Stimulated activated CD8-positive, alpha-beta memory T cell treated with anti-CD3 and anti-CD28 coated beads, Interleukin-7, amount 100 ng/mL, for 1 hour (primary cell): Measurements from ENCODE around the gene LRRC56.

Experiments
- DNase-seq, 2 donors: peaks; one replicate each; pipeline ENCODE4 v3.0.0-alpha.2; 2020; ENCODE audit warnings: low read depth in 2 of 2

The LRRC56 gene

DNA sequence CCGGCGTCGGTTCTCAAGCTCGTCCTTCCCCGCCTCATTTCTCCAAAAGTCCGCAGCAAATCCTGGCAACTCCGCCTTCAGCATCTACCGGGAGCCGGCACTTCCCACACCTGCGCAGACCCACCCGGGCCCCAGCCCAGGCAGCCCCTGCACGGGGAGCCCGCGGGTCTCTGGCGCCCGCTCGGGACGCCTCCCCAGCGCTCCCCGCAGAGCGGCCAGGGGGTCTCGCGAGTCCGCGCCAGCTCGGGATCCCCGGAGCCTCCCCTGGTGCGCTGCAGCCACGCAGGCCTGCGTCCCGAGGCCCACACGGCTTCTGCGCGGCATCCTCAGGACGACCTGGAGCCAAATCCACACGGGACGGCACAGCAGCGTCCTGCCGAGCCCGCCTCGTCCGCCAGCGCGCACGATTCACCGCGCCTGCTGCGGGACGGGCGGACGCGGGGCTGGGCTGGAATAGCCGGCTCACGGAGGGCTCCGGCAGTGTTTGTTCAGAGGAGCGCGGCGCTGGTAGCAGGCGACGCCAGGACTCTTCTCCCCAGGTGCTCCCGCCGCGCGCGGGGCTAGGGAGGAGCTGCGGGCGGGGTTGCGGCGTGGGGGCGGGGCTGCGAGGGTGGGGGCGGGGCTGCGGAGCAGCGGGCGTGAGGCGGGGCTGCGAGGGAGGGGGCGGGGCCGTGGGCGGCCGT is 38.1 kb downstream of the LRRC56 start:
- DNase-seq, result no peak

- DNase-seq, result peak; percentile 86 to 93
Observed at GRCh38 chr11:575996-576768, 38.9 kb downstream of the LRRC56 start, which contains the start of gene PHRF1. Gene PHRF1, plus strand, starts transcription at chr11:576470. Its CDS starts 5,043 bp downstream, at chr11:581513.

GRCh38 chr11:576811-577610 is 39.7 kb downstream of the LRRC56 start:
- DNase-seq, result no peak

- DNase-seq, result no peak
Observed at GRCh38 chr11:577611-577894, 40.2 kb downstream of the LRRC56 start.

DNA sequence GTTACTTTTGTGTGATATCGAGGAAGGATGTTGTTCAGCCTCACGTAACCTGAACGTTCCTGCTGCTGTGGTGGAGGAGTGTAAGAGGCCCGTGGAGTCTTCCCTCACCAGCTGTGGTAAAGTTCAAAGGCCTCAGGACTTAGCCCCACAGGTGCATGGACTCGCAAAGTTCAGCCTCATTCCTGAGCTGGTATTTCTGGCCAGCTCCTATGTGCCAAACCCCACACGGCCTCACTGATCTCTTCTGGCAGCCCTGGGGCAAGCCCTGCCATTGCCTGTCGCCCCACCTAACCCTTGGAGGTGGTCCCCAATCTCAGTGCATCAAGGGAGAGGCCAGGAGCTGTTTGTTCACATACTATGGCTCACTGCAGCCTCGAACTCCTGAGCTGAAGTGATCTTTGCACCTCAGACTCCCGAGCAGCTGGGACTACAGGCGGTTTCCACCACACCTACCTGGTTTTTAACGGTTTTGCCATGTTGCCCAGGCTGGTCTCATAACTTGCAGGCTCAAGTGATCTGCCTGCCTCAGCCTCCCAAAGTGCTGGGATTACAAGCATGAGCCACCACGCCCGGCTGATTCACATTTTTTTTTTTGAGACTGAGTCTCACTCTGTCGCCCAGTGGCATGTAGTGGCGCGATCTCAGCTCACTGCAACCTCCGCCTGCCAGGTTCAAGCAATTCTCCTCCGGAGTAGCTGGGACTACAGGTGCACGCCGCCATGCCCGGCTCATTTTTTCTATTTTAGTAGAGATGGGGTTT is 41.1 kb downstream of the LRRC56 start:
- no peak for DNase-seq

- no peak for DNase-seq
Observed at GRCh38 chr11:579830-580601, 42.7 kb downstream of the LRRC56 start.

- no peak for DNase-seq
Observed at GRCh38 chr11:581342-581741, 44.0 kb downstream of the LRRC56 start.

DNA sequence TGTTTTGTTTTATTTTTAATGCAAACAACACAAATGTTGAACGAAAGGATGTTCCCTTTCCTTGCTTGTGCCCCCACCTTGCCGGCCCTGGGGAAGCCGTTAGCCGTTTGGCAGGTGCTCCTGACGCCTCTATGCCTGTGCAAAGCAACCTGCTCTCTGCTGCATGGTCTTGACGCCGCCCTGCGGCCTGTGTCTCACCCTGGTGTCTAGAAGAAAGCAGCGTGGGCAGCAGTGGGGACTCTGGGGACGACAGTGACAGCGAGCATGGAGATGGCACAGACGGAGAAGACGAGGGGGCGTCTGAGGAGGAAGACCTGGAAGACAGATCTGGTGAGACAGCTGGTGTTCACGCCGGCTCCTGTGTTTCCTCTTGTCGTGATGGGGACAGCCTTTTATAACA is 44.4 kb downstream of the LRRC56 start:
- no peak for DNase-seq

- no peak for DNase-seq
Observed at GRCh38 chr11:584287-584686, 47.0 kb downstream of the LRRC56 start.

GRCh38 chr11:586376-587316 is 49.3 kb downstream of the LRRC56 start:
- no peak for DNase-seq

GRCh38 chr11:587546-587945 is 50.2 kb downstream of the LRRC56 start:
- DNase-seq, result no peak

- peak in 1 of 2 donors; percentile 44 for DNase-seq
Observed at GRCh38 chr11:587978-588380, 50.7 kb downstream of the LRRC56 start.

DNA sequence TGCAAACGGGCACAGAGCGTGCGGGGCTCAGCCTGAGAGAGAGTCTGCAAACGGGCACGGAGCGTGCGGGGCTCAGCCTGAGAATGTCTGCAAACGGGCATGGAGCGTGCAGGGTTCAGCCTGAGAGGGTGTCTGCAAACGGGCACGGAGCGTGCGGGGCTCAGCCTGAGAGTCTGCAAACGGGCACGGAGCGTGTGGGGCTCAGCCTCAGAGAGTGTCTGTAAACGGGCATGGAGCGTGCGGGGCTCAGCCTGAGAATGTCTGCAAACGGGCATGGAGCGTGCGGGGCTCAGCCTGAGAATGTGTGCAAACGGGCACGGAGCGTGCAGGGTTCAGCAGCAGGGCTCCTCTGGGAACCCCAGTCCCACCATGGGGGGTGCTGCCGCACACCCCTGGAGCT is 52.5 kb downstream of the LRRC56 start:
- no peak for DNase-seq

DNA sequence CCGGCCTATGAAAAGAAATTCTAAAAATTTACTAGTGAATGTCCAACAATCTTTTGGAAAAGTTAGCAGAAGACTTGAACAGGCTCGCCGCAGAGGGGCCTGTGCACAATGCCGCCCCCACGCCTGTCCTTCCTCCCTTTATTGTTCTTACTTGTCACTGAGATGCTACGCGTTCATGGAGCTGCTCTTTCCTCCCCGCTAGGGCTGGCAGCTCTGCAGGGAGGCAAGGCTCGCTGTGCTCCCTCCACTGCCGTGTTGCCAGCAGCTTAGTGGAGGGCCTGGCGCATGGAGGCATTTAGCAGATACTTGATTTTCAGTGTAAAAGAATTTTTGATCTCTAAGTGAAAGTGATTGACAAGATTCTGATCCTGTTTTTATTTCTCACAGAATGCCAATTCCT is 53.7 kb downstream of the LRRC56 start:
- DNase-seq, result no peak

GRCh38 chr11:592501-592900 is 55.2 kb downstream of the LRRC56 start:
- DNase-seq, result no peak

GRCh38 chr11:592918-593317 is 55.6 kb downstream of the LRRC56 start:
- no peak for DNase-seq

- no peak for DNase-seq
Observed at GRCh38 chr11:593347-593746, 56.0 kb downstream of the LRRC56 start.

GRCh38 chr11:595400-595799 is 58.1 kb downstream of the LRRC56 start:
- DNase-seq, result no peak

DNA sequence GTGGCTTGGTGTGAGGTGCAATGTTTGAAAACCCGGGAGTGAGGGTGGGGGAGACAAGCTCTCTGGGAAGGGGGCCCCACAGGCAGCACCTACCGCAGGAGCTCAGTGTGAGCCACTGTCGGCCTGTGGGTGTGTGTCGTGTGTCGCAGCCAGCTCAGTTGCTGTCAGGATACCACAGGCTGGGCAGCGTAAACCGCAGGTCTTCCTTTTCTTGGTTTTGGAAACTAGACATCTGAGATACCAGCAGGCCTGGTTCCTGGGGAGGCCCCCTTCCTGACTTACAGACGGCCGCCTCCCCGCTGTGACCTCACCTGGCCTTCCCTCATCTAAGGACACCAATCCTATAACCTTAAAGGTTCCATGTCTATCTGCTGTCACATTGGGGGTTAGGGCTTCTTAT is 59.0 kb downstream of the LRRC56 start:
- no peak for DNase-seq

GRCh38 chr11:597166-597725 is 59.9 kb downstream of the LRRC56 start:
- DNase-seq, result no peak
